HepG2 (cell line): ENCODE measurements around the gene FGD2. TPM values are rescaled to one million over a fixed set of nuclear protein-coding genes. Genes with fewer than 3 reads are reported as not detected.

Experiments used
- GFI1 ChIP-seq: sonication (generic); formaldehyde crosslinking; IDR thresholded peaks from 2 replicates; pipeline ENCODE4 v1.5.0; 2020; ENCODE audit warnings: missing genetic modification reagents, mild to moderate bottlenecking, borderline replicate concordance
- GTF3A ChIP-seq: sonication (generic); formaldehyde crosslinking; conservative IDR thresholded peaks from 2 replicates; pipeline ENCODE4 v1.4.0; 2020; ENCODE audit warnings: mild to moderate bottlenecking, missing genetic modification reagents
- JDP2 ChIP-seq: sonication (generic); formaldehyde crosslinking; IDR thresholded peaks from 2 replicates; pipeline ENCODE4 v1.8.1; 2022; ENCODE audit warnings: missing genetic modification reagents, borderline replicate concordance
- KDM6A ChIP-seq: IDR thresholded peaks from 2 replicates; pipeline ENCODE4 v1.6.1; 2016; ENCODE audit warnings: low read depth
- NFKB2 ChIP-seq: sonication (generic); formaldehyde crosslinking; IDR thresholded peaks from 2 replicates; pipeline ENCODE4 v1.4.0; 2020; ENCODE audit warnings: missing genetic modification reagents, borderline replicate concordance
- TAF1 ChIP-seq: sonication (generic); formaldehyde crosslinking; IDR thresholded peaks from 2 replicates; pipeline ENCODE4 v1.4.0; 2020; ENCODE audit warnings: missing genetic modification reagents
- TGIF2 ChIP-seq: IDR thresholded peaks from 2 replicates; pipeline ENCODE4 v1.6.1; 2016; ENCODE audit warnings: control low read depth, missing compliant biosample characterization
- ZFP36L2 ChIP-seq: sonication (generic); formaldehyde crosslinking; IDR thresholded peaks from 2 replicates; pipeline ENCODE4 v1.4.0; 2020; ENCODE audit warnings: missing genetic modification reagents
- ZNF543 ChIP-seq: sonication (generic); formaldehyde crosslinking; IDR thresholded peaks from 2 replicates; pipeline ENCODE4 v1.4.0; 2020; ENCODE audit warnings: mild to moderate bottlenecking, missing genetic modification reagents
- polyA plus RNA-seq, 8 experiments: library from polyadenylated mRNA; depleted of rRNA in 3 of 8; stranded (reverse) in 7 of 8; unstranded in 1 of 8; fragments of >200 nt; fragmentation: Illumina TruSeq in 4 of 8; extraction: Trizol in 4 of 8; gene quantifications; 2 replicates each; pipeline versions ENCODE4 v1.2.1 to v1.2.3, GENCODE V29; 2011 to 2016; ENCODE audit warnings: low read depth in 4 of 8, missing spikeins in 1 of 8, mixed read lengths in 1 of 8; ENCODE audit not compliant: insufficient read depth in 1 of 8
- total RNA-seq, 5 experiments: library from RNA; depleted of rRNA; stranded (reverse); fragments of >200 nt; fragmentation: Illumina TruSeq; extraction: Trizol; gene quantifications; 2 replicates each; pipeline ENCODE4 v1.2.3, GENCODE V29; 2016; ENCODE audit warnings: low read depth in 1 of 5
- TF ChIP-seq, protein P1 (sequence below), 2 experiments: fragments of 450-650 bp in 1 of 2; sonication (generic) in 1 of 2; formaldehyde crosslinking in 1 of 2; IDR thresholded peaks; 2 replicates each; pipeline versions ENCODE4 v1.6.1 to v1.8.0; 2016 to 2022; ENCODE audit warnings: antibody characterized with exemption in 1 of 2, mild to moderate bottlenecking in 1 of 2, missing genetic modification reagents in 1 of 2
- TF ChIP-seq, protein P2 (sequence below): sonication (generic); formaldehyde crosslinking; IDR thresholded peaks from 2 replicates; pipeline ENCODE4 v1.5.0; 2020; ENCODE audit warnings: missing genetic modification reagents
- TF ChIP-seq, protein P3 (sequence below): sonication (generic); formaldehyde crosslinking; IDR thresholded peaks from 2 replicates; pipeline ENCODE4 v1.9.0; 2021; ENCODE audit warnings: missing genetic modification reagents, mild to moderate bottlenecking, borderline replicate concordance
- TF ChIP-seq, protein P4 (sequence below): sonication (generic); formaldehyde crosslinking; IDR thresholded peaks from 2 replicates; pipeline ENCODE4 v1.5.1; 2020; ENCODE audit warnings: missing genetic modification reagents, mild to moderate bottlenecking, borderline replicate concordance
- TF ChIP-seq, protein P5 (sequence below): sonication (generic); formaldehyde crosslinking; IDR thresholded peaks from 2 replicates; pipeline ENCODE4 v1.4.0; 2020; ENCODE audit warnings: missing genetic modification reagents

Gene FGD2
- total and polyA plus RNA-seq, 2 of the 13 experiments (the other 11 are each of a cell fraction or from before 2014, with no cell fraction given) = not detected

DNA sequence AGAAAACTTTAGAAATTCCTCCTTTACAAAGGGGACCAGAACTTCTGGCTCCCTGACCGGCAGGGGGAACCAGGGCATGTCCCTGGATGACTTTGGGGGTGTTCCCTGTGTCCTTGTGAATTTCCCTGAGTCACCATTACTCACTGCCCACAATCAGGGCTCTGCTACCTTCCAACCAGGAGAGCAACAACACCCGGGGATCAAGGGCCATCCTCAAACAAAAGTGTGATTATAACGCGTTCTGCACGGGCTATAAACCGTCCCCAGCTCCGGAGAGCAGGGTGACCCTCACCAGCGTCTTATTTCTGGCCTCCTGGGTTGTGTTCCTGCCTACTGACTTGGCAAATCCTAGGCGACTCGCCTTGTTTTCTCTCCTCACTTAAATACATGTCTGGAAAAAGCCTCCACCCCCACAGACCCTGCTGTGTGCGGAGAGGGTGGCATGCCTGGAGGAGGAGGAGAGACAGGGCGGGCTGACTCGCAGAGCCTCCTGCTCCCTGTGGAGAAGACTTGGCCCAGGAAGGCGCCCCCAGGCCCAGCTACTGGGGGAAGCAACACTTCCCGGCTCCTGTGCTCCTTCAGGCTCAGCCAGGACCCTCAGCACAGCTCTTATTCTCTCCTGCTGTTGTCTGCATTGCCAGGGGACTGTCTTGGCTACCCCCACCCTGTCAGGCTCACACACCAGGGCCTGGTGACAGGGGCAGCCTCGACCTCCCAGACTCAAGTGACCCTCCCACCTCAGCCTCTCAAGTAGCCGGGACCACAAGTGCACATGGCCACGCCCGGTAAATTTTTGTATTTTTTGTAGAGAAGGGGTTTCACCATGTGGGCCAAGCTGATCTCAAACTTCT is 54.1 kb downstream of the FGD2 start (continued):
- TF ChIP-seq, protein P1, sequence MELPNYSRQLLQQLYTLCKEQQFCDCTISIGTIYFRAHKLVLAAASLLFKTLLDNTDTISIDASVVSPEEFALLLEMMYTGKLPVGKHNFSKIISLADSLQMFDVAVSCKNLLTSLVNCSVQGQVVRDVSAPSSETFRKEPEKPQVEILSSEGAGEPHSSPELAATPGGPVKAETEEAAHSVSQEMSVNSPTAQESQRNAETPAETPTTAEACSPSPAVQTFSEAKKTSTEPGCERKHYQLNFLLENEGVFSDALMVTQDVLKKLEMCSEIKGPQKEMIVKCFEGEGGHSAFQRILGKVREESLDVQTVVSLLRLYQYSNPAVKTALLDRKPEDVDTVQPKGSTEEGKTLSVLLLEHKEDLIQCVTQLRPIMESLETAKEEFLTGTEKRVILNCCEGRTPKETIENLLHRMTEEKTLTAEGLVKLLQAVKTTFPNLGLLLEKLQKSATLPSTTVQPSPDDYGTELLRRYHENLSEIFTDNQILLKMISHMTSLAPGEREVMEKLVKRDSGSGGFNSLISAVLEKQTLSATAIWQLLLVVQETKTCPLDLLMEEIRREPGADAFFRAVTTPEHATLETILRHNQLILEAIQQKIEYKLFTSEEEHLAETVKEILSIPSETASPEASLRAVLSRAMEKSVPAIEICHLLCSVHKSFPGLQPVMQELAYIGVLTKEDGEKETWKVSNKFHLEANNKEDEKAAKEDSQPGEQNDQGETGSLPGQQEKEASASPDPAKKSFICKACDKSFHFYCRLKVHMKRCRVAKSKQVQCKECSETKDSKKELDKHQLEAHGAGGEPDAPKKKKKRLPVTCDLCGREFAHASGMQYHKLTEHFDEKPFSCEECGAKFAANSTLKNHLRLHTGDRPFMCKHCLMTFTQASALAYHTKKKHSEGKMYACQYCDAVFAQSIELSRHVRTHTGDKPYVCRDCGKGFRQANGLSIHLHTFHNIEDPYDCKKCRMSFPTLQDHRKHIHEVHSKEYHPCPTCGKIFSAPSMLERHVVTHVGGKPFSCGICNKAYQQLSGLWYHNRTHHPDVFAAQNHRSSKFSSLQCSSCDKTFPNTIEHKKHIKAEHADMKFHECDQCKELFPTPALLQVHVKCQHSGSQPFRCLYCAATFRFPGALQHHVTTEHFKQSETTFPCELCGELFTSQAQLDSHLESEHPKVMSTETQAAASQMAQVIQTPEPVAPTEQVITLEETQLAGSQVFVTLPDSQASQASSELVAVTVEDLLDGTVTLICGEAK (IDR thresholded peaks at IDR 0.05) = no peak
- TF ChIP-seq, protein P1 (CRISPR knock-in tag; IDR thresholded peaks at IDR 0.05) = peak; percentile 65
- peak; percentile 84 for TF ChIP-seq TGIF2 (CRISPR knock-in tag)
- peak; percentile 91 for TF ChIP-seq GFI1
- TF ChIP-seq, protein P2, sequence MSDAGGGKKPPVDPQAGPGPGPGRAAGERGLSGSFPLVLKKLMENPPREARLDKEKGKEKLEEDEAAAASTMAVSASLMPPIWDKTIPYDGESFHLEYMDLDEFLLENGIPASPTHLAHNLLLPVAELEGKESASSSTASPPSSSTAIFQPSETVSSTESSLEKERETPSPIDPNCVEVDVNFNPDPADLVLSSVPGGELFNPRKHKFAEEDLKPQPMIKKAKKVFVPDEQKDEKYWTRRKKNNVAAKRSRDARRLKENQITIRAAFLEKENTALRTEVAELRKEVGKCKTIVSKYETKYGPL (CRISPR knock-in tag) = no peak
- TF ChIP-seq ZFP36L2 (CRISPR knock-in tag) = 0 out of 2 replicates have a peak, but pooled peaks have one; percentile 56
- TF ChIP-seq ZNF543 (CRISPR knock-in tag) = no peak
- TF ChIP-seq, protein P3, sequence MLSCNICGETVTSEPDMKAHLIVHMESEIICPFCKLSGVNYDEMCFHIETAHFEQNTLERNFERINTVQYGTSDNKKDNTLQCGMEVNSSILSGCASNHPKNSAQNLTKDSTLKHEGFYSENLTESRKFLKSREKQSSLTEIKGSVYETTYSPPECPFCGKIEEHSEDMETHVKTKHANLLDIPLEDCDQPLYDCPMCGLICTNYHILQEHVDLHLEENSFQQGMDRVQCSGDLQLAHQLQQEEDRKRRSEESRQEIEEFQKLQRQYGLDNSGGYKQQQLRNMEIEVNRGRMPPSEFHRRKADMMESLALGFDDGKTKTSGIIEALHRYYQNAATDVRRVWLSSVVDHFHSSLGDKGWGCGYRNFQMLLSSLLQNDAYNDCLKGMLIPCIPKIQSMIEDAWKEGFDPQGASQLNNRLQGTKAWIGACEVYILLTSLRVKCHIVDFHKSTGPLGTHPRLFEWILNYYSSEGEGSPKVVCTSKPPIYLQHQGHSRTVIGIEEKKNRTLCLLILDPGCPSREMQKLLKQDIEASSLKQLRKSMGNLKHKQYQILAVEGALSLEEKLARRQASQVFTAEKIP = no peak
- TF ChIP-seq, protein P4, sequence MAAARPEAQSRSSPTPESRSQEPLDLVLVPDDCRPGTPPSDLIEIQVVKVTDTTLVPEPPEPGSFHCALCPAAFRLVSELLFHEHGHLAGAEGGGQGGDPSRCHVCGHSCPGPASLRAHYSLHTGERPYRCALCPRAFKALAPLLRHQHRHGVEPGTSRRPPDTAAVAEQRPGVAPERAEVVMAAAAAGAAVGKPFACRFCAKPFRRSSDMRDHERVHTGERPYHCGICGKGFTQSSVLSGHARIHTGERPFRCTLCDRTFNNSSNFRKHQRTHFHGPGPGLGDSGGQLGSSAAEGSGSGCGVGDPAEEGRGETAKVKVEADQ (CRISPR knock-in tag) = peak; percentile 89
- TF ChIP-seq NFKB2 (CRISPR knock-in tag) = peak; percentile 86
- peak; percentile 49; the same call in 1 of the 2 replicates for TF ChIP-seq KDM6A (CRISPR knock-in tag)
- TF ChIP-seq, protein P5, sequence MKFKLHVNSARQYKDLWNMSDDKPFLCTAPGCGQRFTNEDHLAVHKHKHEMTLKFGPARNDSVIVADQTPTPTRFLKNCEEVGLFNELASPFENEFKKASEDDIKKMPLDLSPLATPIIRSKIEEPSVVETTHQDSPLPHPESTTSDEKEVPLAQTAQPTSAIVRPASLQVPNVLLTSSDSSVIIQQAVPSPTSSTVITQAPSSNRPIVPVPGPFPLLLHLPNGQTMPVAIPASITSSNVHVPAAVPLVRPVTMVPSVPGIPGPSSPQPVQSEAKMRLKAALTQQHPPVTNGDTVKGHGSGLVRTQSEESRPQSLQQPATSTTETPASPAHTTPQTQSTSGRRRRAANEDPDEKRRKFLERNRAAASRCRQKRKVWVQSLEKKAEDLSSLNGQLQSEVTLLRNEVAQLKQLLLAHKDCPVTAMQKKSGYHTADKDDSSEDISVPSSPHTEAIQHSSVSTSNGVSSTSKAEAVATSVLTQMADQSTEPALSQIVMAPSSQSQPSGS = peak; percentile 69; the same call in 1 of the 2 replicates
- no peak for TF ChIP-seq GTF3A (CRISPR knock-in tag)
- TF ChIP-seq JDP2 = no peak
- TF ChIP-seq TAF1 = peak; percentile 59; the same call in 1 of the 2 replicates
